RWPE1 (cell line): ENCODE measurements around the gene MACC1.

Experiments
- CTCF ChIA-PET: fragments of 350-600 bp; sonication (Branson Sonifier 250); formaldehyde crosslinking; extraction: SDS; loops from one replicate; lab custom pipeline; 2021; lab: Yijun Ruan, JAX
- POLR2A ChIA-PET: fragments of 400-600 bp; formaldehyde crosslinking; extraction: SDS; loops from one replicate; lab custom pipeline; 2020; ENCODE audit warnings: antibody characterized with exemption; ENCODE audit not compliant: low non-redundant PET; lab: Yijun Ruan, JAX
- DNase-seq: peaks from one replicate; pipeline ENCODE4 v3.0.0; 2012; ENCODE audit warnings: low spot score
- H3K27ac ChIP-seq: fragments of 450-650 bp; 2 replicates; pipeline ENCODE4 v1.5.1; 2017
- CTCF ChIP-seq: fragments of 450-650 bp; conservative IDR thresholded peaks from 2 replicates; pipeline ENCODE4 v1.5.1; 2017; ENCODE audit warnings: low read depth, mild to moderate bottlenecking

The MACC1 gene

GRCh38 chr7:20194343-20194995, 22.7 kb downstream of the MACC1 start:
- DNase-seq, result no peak
- CTCF ChIA-PET, result no interaction called here
- no peak for TF ChIP-seq CTCF
- no peak overlapping the region for H3K27ac ChIP-seq
- POLR2A ChIA-PET, result no interaction called here

- ChIA-PET POLR2A (no interaction called here), CTCF (no interaction called here)
- H3K27ac ChIP-seq, result no peak overlapping the region
- DNase-seq, result no peak
- no peak for TF ChIP-seq CTCF
Observed at GRCh38 chr7:20193873-20194272, 23.3 kb downstream of the MACC1 start.

- no peak overlapping the region for H3K27ac ChIP-seq
- TF ChIP-seq CTCF, result no peak
- ChIA-PET CTCF (interaction anchor here (0.6 to 0.7 kb wide), 6 partner anchors 9 to 1603 kb away, joined by 3 to 7 read pairs (median 3); no protein-coding TSS in a partner anchor), POLR2A (no interaction called here)
- DNase-seq, result no peak
Observed at GRCh38 chr7:20193242-20193777, 23.9 kb downstream of the MACC1 start.

- no peak overlapping the region for H3K27ac ChIP-seq
- ChIA-PET POLR2A (no interaction called here), CTCF (no interaction called here)
- no peak for TF ChIP-seq CTCF
- no peak for DNase-seq
Observed at GRCh38 chr7:20191391-20191869, 25.8 kb downstream of the MACC1 start.

GRCh38 chr7:20190560-20191390, 26.4 kb downstream of the MACC1 start:
- POLR2A ChIA-PET, result no interaction called here
- no peak for DNase-seq
- no peak for TF ChIP-seq CTCF
- no peak overlapping the region for H3K27ac ChIP-seq
- CTCF ChIA-PET, result interaction anchor here (0.7 kb wide), 1 partner anchor 38 kb away, joined by 4 read pairs; no protein-coding TSS in a partner anchor

GRCh38 chr7:20189852-20190251, 27.3 kb downstream of the MACC1 start:
- no peak overlapping the region for H3K27ac ChIP-seq
- no peak for TF ChIP-seq CTCF
- POLR2A ChIA-PET, result no interaction called here
- DNase-seq, result no peak
- CTCF ChIA-PET, result interaction anchor here (0.7 kb wide), 1 partner anchor 38 kb away, joined by 4 read pairs; no protein-coding TSS in a partner anchor
